ENCODE results near the gene SCNN1G. TPM values are rescaled to one million over a fixed set of nuclear protein-coding genes. Genes with fewer than 3 reads are reported as not detected.

SCNN1G gene
- total RNA-seq = not detected in 2 replicates
- not detected in 2 replicates for polyA plus RNA-seq
- not detected in 2 replicates for polyA plus RNA-seq (2012)
- polyA minus RNA-seq (ENCODE audit: low replicate concordance) = not detected in 2 replicates

DNA sequence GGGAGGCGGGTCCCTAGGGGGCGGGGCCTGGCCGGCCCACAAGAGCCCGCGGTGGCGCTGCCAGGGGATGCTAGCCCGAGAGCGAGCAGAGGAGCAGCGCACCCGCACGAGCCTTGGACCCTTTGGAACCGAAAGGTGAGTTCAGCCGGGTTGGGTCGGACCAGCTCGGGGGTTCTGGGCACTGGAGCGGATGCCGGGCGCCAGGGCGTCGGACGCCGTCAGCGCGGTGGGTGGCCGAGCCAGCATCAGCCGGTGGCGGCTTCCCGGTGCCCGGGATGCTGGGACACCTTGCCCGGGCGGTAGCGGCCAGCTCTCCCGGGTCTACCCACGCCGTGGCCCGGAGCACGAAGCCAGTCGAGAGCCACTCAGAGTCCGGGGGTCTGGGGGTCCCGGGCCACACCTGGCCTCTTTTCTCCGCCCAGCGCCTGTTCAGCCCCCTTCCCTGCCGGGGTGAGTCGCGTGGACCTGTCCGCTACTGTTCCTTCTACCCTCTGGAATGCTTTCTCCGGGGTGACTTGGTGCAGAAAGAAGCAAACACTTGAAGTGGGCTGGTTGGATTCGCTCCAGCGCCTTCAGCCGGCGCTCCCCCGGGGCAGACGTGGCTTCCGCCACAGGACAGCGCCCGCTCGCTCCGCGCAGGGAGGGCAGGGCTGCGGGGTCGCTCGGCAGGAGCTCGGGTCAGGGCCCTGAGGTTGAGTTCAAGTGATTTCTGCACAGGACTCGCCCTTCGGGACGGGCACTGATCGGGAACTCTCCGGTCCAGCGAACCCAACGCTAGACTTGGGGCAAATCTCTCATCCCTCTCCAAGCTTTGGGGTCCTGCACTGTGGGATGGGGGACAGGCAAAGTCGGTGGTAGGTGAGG lies at the start of gene SCNN1G:
Gene SCNN1G, plus strand, starts transcription at position 67 of the 864 bp plus-strand sequence. CDS start 3,527 bp downstream, outside the sequence.
- TF ChIP-seq CTCF (conservative IDR thresholded peaks at IDR 0.05 in 1 of 2, IDR thresholded peaks at IDR 0.05 in 1 of 2; ENCODE audit: low read depth in 1 of 2, low read length in 2 of 2) (no peak), EZH2 (IDR thresholded peaks at IDR 0.05; ENCODE audit: low read length, missing control alignments) (peak; percentile 75)
- Histone ChIP-seq H3K4me2 (ENCODE audit: extremely low read depth, insufficient read depth, low read length) (peak within 1 kb of the TSS; percentile 59), H4K20me1 (ENCODE audit: control insufficient read depth, extremely low read depth, insufficient read depth, low read length) (no peaks in the 10 kb centered on the region), H3K9me3 (ENCODE audit: control insufficient read depth, insufficient read depth, low read depth, low read length) (no peaks in the 10 kb centered on the region), H3K4me3 (replicated peaks in 1 of 4; ENCODE audit: control extremely low read depth in 1 of 4, insufficient read depth in 1 of 4, low read depth in 3 of 4, low read length in 4 of 4) (peak within 1 kb of the TSS in 2 of 4 experiments; percentile 20 to 21), H3K4me1 (ENCODE audit: control insufficient read depth, extremely low read depth, insufficient read depth, low read length) (no peaks in the 10 kb centered on the region), H3K36me3 (ENCODE audit: control insufficient read depth, insufficient read depth, low read length) (no peaks in the 10 kb centered on the region), H3K79me2 (ENCODE audit: control insufficient read depth, insufficient read depth, low read length) (no peaks in the 10 kb centered on the region), H3K27me3 (ENCODE audit: control insufficient read depth, insufficient read depth, low read length) (peaks cover 29% of the 10 kb centered on the region), H3K9ac (ENCODE audit: insufficient read depth, low read length) (no peak within 1 kb of the TSS), H2AFZ (ENCODE audit: low read length) (no peak within 1 kb of the TSS), H3K27ac (ENCODE audit: insufficient read depth, low read length) (no peak within 1 kb of the TSS)
- peak in 1 of 2 donors; percentile 5 for DNase-seq (ENCODE audit: low read depth in 2 of 2)

- TF ChIP-seq CTCF (conservative IDR thresholded peaks at IDR 0.05 in 1 of 2, IDR thresholded peaks at IDR 0.05 in 1 of 2; ENCODE audit: low read depth in 1 of 2, low read length in 2 of 2) (no peak), EZH2 (IDR thresholded peaks at IDR 0.05; ENCODE audit: low read length, missing control alignments) (no peak)
- H3K27ac ChIP-seq (ENCODE audit: insufficient read depth, low read length) = no peak overlapping the region
- H3K36me3 ChIP-seq (ENCODE audit: control insufficient read depth, insufficient read depth, low read length) = no peaks in the 10 kb centered on the region
- no peak overlapping the region for H3K9ac ChIP-seq (ENCODE audit: insufficient read depth, low read length)
- H3K9me3 ChIP-seq (ENCODE audit: control insufficient read depth, insufficient read depth, low read depth, low read length) = no peaks in the 10 kb centered on the region
- H4K20me1 ChIP-seq (ENCODE audit: control insufficient read depth, extremely low read depth, insufficient read depth, low read length) = no peaks in the 10 kb centered on the region
- H3K79me2 ChIP-seq (ENCODE audit: control insufficient read depth, insufficient read depth, low read length) = peaks cover 17% of the 10 kb centered on the region
- H3K27me3 ChIP-seq (ENCODE audit: control insufficient read depth, insufficient read depth, low read length) = no peaks in the 10 kb centered on the region
- no peak overlapping the region for H2AFZ ChIP-seq (ENCODE audit: low read length)
- DNase-seq (ENCODE audit: low read depth in 2 of 2) = peak; percentile 39 to 73
- peak overlapping the region; percentile 60 for H3K4me2 ChIP-seq (ENCODE audit: extremely low read depth, insufficient read depth, low read length)
- peak overlapping the region in 3 of 4 experiments; percentile 10 to 30 (median 22) for H3K4me3 ChIP-seq (replicated peaks in 1 of 4; ENCODE audit: control extremely low read depth in 1 of 4, insufficient read depth in 1 of 4, low read depth in 3 of 4, low read length in 4 of 4)
- no peaks in the 10 kb centered on the region for H3K4me1 ChIP-seq (ENCODE audit: control insufficient read depth, extremely low read depth, insufficient read depth, low read length)
These were observed 49.6 kb upstream of the SCNN1G start for GRCh38 chr16:23132775-23133463.

GRCh38 chr16:23134274-23134673 lies 48.3 kb upstream of the SCNN1G start:
- Histone ChIP-seq H3K4me2 (ENCODE audit: extremely low read depth, insufficient read depth, low read length) (no peak overlapping the region), H3K9ac (ENCODE audit: insufficient read depth, low read length) (no peak overlapping the region), H3K36me3 (ENCODE audit: control insufficient read depth, insufficient read depth, low read length) (no peaks in the 10 kb centered on the region), H3K79me2 (ENCODE audit: control insufficient read depth, insufficient read depth, low read length) (peaks cover 20% of the 10 kb centered on the region), H3K9me3 (ENCODE audit: control insufficient read depth, insufficient read depth, low read depth, low read length) (no peaks in the 10 kb centered on the region), H2AFZ (ENCODE audit: low read length) (no peak overlapping the region), H3K27me3 (ENCODE audit: control insufficient read depth, insufficient read depth, low read length) (no peaks in the 10 kb centered on the region), H4K20me1 (ENCODE audit: control insufficient read depth, extremely low read depth, insufficient read depth, low read length) (no peaks in the 10 kb centered on the region), H3K4me1 (ENCODE audit: control insufficient read depth, extremely low read depth, insufficient read depth, low read length) (no peaks in the 10 kb centered on the region), H3K4me3 (replicated peaks in 1 of 4; ENCODE audit: control extremely low read depth in 1 of 4, insufficient read depth in 1 of 4, low read depth in 3 of 4, low read length in 4 of 4) (no peak overlapping the region), H3K27ac (ENCODE audit: insufficient read depth, low read length) (no peak overlapping the region)
- peak in 1 of 2 donors; percentile 9 for DNase-seq (ENCODE audit: low read depth in 2 of 2)
- TF ChIP-seq CTCF (conservative IDR thresholded peaks at IDR 0.05 in 1 of 2, IDR thresholded peaks at IDR 0.05 in 1 of 2; ENCODE audit: low read depth in 1 of 2, low read length in 2 of 2) (no peak), EZH2 (IDR thresholded peaks at IDR 0.05; ENCODE audit: low read length, missing control alignments) (no peak)

All from fibroblast of lung (primary cell).